ENCODE data around the gene TUBGCP6. TPM values are rescaled to one million over a fixed set of nuclear protein-coding genes. Genes with fewer than 3 reads are reported as not detected.

TUBGCP6 gene
- total RNA-seq, 1 donor from 2014 or later: 22.0 TPM

DNA sequence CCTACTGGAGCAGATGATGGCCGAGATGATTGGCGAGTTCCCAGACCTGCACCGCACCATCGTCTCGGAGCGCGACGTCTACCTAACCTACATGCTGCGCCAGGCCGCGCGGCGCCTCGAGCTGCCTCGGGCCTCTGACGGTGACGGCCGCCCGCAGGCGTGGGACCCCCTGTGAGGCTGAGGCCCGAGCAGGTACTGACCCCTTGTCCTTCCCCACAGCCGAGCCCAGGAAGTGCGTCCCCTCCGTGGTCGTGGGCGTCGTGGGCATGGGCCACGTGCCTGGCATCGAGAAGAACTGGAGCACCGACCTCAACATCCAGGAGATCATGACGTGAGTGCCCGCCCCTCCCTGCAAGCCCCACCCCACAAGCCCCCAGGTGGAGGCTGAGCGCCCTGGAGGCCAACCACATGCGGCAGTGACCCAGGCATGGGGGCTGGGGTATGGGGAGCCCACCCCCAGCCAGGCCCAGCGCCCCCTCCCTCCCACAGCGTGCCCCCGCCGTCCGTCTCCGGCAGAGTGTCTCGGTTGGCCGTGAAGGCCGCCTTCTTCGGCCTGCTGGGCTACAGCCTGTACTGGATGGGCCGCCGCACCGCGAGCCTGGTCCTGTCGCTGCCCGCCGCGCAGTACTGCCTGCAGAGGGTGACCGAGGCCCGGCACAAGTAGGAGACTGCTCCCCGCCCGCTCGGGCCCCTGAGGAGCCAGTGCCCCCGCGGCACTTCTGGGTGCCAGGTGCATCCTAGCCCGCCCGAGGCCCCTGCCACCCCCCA, 46.8 kb downstream of the TUBGCP6 start:
- no peak for DNase-seq (ENCODE audit: low read depth, low spot score)

DNA sequence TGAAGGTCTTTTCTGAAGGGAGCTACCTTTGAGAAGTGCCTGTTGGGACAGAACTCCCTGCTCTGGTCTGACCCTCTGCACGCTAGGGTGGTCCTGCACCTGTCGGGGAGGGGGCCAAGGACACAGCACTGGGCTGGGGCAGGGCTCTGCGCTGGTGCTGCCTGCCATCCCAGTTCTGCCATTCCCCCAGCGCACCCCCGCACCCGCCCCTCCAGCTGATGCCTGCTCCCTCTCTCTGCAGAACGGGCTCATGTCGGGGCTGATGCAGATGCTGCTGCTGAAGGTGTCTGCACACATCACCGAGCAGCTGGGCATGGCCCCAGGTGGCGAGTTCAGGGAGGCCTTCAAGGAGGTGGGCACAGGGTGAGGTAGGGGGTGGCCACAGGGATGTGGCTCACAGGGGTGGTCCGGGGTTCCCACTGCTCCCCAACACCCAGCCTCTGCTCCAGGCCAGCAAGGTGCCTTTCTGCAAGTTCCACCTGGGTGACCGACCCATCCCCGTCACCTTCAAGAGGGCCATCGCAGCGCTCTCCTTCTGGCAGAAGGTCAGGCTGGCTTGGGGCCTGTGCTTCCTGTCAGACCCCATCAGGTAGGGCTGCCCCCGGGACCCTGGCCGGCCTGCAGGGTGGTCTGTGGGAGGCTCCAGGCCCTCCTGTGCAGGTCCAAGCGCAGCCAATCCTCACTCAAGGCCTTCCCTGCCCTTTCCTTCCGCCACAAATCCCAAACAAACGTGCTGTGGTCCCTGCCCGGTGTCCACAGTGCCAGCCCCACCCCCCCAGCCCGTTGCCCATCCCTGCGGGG, 47.6 kb downstream of the TUBGCP6 start:
- no peak for DNase-seq (ENCODE audit: low read depth, low spot score)

DNA sequence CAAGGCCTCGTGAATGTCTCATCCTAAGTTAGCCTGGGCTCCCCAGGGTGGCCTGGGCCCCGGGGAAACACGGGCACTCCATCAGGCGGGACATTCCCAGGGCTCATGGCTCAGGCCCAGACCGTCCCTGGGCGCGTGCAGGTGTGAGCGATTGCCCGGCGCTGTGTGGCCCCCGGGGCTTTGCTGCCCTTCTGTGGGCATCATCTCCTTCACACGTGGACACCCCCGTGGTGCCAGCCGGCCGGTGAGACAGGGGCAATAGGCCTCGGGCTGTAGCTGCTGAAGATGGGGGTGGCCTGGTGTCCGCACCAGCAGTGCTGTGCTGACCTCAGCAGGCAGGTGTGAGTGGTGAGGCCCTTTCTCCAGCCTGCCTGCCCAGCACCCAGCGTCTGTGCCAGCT, 48.6 kb downstream of the TUBGCP6 start:
- no peak for DNase-seq (ENCODE audit: low read depth, low spot score)

DNA sequence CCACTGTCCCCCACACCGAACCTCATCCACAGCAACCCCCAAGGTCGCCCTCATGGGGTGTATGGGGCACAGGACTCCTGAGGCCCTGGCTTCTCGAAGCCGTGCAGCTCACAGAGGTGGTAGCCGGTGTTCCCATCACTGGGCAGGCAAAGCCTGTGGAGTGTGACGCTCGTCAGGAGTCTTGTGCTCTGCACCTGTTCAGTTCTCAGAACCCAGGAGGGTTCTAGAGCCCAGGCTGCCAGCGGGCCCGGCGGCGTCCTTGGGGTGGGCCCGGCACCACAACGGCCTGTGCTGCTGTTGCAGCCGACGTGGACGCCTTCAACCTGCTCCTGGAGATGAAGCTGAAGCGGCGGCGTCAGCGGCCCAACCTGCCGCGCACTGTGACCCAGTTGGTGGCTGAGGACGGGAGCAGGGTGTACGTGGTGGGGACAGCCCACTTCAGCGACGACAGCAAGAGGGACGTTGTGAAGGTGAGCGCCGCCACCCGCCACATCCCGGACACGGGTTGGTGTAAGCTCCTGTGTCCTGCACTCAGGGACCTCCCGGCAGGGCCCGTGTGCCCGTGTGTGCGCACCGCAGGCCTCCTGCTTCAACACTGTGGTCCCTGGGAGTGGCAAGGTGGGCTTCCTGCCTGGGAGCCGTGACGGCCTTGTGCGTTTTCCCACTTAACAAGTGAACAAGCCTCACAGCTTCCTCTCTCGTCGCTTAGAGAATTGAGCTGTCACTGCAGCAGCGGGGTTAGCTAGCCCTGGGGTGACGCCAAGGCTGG, 50.6 kb downstream of the TUBGCP6 start:
- no peak for DNase-seq (ENCODE audit: low read depth, low spot score)

DNA sequence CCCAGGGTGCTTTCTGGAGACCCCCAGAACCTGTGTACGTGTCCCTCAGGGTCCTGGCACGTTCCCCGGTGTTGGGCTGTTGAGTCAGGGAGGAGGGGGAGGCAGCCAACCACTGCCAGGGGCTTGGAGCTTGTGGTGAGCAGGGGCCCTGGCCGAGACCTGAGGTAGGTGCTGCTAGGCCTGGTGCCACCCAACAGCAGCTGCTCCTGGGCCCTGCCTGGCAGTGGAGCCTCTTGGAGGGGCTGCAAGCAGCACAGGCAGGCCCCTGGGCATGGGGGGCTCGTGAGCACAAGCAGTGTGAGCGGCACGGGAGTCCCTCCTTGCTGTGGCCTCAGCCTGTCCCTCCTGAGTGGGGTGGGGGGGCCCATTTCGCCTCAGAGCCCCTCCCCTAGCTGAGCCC, 51.2 kb downstream of the TUBGCP6 start:
- DNase-seq (ENCODE audit: low read depth, low spot score): no peak

DNA sequence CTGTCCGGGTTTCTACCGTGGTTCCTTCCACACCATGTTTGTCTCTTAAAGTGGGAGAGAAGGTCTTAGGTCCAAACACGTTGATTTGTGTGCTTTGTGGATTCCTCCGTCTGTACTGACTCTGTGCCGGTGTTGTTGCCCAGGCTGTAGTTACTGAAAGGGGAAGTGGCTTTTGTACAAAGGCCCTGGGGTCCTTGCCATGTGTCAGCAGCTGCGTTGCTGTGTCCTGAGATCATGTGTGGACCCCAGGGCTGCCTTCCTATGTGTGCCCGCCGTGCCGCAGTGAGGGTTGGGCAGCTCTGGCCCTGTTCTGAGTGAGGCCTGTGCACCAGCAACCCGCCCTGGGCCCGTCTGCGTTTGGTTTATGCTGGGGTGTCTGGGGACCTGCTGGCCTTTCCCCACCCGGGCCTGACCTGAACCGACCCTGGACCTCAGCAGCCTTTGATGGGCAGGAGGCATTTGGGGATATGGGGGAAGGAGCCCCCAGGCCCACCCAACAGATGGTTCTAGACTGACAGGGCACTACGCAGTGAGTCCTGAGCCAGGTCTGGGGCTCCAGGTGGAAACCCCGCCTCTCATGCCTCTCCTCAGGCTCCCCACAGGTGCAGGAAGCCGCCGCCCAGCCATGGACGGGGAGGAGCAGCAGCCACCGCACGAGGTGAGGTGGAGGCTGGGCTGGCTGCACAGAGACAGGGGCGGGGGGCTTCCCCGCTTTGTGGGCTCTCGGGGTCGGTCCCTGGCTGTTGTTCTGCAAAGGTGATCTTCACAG, 52.2 kb downstream of the TUBGCP6 start:
- no peak for DNase-seq (ENCODE audit: low read depth, low spot score)

DNA sequence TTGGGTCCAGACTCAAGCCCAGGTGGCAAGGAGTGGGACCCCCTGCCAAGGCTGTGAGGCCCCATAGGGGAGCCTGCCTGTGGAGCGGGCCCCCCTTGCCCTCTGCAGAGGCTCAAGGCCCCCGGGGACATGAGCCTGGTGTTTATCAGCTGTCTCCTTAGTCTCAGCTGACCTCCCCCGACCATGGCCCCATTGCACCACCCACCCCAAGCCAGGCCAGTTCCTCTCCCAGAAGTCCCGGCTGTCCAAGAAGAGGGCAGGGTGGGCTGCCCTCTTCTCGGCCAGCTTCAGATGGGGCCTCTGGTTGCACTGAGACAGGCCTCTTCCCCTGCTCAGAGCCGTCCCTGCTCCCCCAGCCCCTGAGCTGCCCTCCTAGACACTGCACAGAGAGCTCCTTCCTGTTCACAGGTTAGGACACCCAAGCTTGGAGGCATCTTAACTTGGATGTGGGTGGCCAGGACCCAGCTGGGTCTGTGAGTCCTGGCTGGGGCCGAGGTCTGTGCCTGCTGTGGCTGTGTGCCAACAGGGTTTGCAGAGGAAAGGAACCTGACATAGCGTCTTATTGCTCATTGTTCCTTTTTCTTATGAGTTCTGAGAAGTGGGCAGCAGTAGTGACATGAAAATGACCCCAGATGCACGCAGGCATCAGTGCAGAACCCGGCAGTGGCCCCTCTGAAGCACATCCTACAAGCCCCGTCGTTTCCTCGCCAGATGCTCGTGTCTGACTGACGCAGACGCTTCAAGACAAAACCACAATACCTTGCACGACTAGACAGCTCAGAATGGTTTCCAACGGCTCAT, 53.7 kb downstream of the TUBGCP6 start:
- no peak for DNase-seq (ENCODE audit: low read depth, low spot score)

DNA sequence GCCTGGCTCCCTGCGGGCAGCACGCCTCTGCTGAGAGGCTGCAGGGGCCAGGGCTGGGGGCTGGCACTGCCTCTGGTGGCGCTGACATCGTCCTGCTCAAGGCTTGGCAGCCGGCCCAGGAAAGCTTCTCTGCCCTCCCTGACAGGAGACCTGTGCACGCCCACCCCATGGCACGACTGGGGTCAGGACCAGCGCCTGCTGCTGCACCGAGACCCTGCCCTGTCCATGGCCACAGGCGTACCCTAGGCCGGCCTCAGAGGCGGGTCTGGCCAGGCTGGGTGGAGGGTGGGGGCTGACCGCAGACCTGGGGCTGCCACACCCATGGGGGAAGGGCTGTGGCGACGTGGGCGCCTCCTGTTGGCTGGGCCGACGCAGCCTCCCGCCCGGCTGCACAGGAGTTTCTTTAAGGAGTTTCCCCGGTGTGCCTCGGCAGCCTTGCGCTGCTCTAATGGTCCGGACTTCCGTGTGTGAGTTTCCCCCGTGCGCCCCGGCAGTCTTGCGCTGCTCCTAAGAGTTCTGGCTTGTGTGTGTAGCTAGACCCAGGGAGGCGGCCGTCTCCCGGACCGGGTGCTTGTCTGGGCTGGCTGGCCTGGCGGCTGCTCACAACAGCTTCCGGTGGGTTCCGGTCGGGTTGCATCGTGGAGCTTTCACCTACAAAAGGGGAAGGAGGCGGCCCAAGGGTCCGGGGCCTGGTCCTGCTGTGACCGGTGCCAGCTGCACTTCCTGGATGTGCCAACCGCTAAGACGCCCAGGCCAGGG, 54.5 kb downstream of the TUBGCP6 start:
- DNase-seq (ENCODE audit: low read depth, low spot score): no peak

DNA sequence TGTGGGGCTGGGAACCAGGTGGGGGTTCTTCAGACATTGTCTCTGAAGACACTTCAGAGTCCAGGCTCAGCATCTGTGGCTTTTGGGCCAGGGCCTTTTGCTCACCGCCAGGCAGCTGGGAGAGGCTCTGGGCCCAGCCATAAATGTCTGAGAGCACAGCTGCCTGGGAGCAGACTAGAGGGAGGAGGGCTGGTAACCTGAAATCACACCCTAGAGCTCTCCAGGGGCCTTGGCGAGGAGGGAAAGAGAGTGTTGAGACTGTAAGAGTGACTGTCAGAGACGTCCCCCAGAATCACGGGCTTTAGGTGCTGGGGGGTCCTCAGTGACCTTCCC, 55.0 kb downstream of the TUBGCP6 start:
- no peak for DNase-seq (ENCODE audit: low read depth, low spot score)

DNA sequence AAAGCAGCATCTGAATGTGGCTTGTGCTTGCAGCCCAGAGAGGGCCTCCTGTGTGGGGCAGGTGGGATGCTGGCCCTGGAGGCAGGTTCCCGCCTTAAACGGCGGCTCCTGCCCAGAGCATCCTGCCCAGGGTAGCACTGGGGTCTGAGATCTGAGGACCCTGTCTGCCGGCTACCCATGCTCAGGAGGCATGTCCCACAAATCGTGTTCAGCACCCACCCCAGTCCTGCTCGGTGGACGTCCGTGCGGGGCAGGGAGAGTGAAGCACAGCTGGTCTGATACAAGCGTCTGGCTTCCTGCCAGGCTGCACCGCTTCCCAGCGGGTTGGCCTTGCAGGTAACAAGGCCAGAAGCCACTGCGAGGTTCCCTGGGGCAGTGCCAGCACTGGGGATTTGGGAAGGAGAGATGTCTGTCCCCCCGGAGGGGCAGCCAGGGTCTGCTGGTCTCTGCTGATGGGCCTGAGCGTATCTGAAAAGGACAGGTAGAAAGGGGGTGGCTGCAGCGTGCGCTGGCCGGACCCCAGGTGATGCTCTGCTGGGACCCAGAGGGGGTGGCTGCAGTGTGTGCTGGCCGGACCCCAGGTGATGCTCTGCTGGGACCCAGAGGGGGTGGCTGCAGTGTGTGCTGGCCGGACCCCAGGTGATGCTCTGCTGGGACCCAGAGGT, 55.5 kb downstream of the TUBGCP6 start:
- no peak for DNase-seq (ENCODE audit: low read depth, low spot score)

DNA sequence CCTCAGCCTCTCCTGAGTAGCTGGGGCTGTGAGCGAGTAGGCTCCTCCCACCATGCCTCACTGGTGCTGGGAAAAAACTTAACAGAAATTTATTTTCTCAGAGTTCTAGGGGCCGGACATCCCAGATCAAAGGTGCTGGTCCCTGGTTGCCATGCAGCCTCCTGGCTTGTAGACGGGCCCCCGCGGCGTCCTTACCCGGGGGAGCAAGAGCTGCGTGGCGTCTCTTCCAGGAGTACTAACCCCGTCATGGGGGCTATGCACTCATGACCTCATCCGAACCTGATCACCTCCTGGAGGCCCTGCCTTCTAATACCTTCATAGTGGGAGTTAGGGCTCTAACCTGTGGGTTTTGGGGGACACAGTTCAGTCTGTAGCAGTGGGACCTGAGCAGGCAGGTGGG, 56.5 kb downstream of the TUBGCP6 start:
- no peak for DNase-seq (ENCODE audit: low read depth, low spot score)

DNA sequence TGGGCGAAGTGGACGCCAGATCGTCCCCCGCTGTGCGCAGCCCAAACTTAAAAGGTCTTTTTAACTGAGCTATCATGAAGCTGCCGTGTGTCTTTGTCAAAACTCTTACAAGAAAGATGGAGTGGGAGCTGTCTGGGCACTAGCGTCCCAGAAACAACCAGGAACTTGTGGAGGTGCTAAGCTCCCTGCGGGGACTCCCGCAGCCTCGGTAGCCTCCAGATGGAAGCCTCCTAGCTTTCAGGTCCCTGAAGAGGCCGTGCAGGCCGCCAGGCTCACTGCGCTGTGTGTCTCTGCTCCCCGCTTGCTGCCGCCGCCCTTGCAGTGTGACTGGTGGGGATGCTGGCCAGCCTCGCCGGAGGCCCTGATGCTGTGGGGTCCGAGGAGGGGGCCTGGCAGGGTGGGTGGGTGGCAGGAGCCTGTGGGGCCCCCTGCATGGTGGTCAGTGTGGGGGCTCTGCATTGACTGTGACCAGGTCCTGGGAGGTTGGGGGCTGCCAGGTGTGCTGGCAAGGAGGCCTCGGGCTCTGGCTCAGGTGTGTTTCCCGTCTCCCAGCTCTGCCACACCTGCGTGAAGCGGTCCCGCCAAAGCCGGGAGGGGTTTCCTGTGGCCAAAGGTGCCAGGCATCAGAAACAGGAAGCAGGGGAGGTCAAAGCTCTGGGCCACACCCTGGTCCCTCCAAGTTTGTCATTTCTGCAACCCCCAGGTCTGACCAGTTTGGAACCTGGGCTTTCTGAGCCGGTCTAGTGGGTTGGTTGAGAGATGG, 57.9 kb downstream of the TUBGCP6 start:
- DNase-seq (ENCODE audit: low read depth, low spot score): no peak

DNA sequence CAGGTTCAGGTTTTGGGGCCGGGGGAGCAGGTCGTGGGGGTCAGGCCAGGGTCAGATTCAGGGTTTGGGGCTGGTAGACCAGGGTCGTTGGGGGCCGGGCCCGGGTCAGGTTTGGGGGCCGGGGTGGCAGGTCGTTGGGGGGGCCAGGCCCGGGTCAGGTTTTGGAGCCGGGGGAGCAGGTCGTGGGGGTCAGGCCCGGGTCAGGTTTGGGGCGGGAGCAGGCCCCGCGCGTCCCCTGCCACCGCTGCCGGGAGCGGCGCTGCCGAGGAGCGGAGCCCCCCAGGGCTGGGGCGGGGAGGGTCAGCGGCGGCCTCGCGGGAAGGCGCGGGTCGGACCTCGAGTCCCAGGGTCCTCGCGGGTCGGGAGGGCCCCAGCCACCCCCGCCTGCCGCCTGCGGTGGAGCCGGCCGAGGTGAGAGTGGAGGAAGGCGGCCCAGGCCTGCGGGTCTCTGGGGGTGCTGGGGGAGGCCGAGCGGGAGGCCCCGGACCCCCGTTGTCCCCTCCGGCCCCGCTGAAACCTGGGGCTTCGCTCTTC, 58.6 kb downstream of the TUBGCP6 start:
- DNase-seq (ENCODE audit: low read depth, low spot score): no peak

DNA sequence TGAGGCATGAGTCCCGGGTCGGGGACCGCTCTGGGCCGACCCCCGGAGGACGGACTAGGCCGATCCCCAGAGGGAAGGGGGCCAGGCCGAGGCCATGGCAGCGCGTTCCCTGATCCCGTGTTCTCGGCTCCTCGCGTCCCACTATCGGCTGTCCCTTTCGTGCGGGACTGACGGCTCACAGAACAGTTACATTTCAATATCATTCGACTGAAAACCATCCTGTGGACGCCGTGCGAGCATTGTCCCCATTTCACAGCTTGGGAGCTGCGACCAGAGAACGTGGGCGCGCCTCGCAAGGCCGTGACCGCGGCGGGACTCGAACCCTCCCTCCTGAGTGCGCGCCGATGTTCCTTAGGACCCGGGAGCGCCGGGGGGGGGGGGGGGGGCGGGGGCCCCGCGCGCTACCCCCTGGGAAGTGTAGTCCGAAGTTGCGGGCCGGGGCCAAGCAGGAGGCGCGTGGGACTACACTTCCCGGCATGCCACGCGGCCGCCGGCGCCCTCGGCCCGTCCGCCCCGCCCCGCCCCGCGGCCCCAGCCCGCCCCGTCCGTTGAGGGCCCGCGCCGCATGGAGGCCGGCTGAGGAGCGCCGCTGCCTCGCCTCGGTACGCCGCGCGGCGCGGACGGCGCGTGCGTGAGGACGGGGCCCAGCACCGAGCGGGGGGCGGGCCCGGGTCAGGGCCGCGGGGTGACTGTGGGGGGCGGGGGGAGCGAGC, 59.3 kb downstream of the TUBGCP6 start, which contains the start of gene TRABD:
Gene TRABD, plus strand, starts transcription at position 539 of the 713 bp plus-strand sequence. CDS start 7,148 bp downstream, outside the sequence.
- peak; percentile 60 for DNase-seq (ENCODE audit: low read depth, low spot score)

DNA sequence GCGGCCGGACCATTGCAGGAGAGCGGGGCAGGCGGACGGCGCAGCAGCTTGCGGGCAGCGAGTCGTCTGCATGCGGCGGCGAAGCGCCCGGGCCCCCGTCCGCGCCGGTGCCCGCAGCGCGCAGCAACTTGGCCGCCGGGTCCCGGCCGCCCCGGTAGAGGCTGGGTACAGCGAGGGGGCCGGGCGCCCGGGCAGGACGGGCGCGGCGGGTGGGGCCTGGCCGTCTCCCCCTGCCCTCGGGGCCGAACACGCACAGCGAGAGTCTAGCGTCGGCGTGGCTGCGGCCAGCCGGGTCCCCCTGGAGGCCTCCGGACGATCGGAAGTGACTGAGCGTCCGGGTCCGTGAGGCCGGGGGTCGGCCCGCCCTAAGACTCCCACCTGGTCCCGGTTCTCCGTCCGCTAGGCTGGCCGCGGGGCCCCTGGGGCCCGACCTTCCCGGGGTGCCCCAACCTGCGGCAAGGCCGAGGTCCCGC, 59.9 kb downstream of the TUBGCP6 start:
- DNase-seq (ENCODE audit: low read depth, low spot score): no peak

DNA sequence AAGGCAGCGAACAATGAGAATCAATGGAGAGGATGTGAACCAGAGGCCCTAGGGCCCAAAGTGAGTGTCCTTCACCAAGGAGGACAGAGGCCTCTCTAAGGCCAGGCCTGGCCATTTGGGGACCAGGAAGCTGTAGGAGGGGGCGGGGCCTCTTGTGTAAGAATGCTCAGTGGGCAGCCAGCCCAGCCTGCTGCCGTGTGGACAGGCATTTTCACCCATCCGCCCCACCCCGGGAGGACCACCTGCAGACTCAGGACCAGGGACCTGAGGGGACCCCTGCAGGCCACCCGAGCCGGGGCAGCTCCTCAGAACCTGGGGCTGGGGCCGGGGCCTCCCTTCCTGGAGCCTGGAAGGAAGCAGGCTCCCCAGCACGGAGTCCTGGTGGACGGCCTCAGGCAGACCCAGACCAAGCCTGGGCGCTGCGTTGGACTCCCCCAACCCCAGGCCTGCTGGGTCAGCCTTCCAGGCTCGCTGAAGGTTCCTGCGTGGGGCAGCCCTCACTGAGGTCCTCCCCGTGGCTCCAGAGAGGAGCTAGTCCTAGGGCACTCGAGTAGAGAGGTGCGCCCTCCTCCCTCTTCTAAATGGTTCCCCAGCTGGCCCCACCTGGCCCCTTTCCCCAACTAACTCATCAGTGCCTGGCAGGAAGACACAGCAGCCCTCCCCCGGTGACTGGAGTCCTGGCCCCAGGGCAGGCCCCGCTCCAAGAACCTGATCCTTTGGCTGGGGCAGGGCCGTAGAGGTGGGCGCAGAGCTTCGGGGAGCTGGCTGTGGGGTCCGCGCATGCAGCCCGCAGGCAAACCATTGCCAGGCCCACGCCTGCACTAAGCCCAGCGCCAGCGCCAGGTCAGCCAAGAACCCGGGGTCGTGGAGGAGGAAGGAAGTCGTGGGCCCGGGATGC, 60.6 kb downstream of the TUBGCP6 start:
- DNase-seq (ENCODE audit: low read depth, low spot score): no peak

All from pulmonary artery endothelial cell (primary cell).